Astrocyte (in vitro differentiated cells and primary cell): ENCODE data around the gene MVD. TPM values are rescaled to one million over a fixed set of nuclear protein-coding genes. Genes with fewer than 3 reads are reported as not detected.

Experiments used
- DNase-seq: peaks from one replicate; pipeline ENCODE4 v3.0.0-alpha.2; 2010; ENCODE audit warnings: low read depth
- FAIRE-seq: peaks from 2 replicates; lab custom pipeline; 2011; peaks lifted over from hg19 to GRCh38; lab: Jason Lieb, UNC
- H2AFZ ChIP-seq: 2 replicates; pipeline ENCODE4 v1.6.0; 2012; ENCODE audit warnings: low read depth, low read length, inconsistent platforms
- H3K27ac ChIP-seq: 2 replicates; pipeline ENCODE4 v1.5.1; 2011; ENCODE audit warnings: low read depth, low read length, inconsistent platforms
- H3K27me3 ChIP-seq: 2 replicates; pipeline ENCODE4 v1.6.0; 2011; ENCODE audit warnings: low read length, inconsistent platforms; ENCODE audit not compliant: insufficient read depth
- H3K36me3 ChIP-seq: 2 replicates; pipeline ENCODE4 v1.5.1; 2011; ENCODE audit warnings: low read length, inconsistent platforms; ENCODE audit not compliant: insufficient read depth
- H3K4me1 ChIP-seq: 2 replicates; pipeline ENCODE4 v1.5.1; 2011; ENCODE audit warnings: low read length, inconsistent platforms; ENCODE audit not compliant: insufficient read depth
- H3K4me2 ChIP-seq: 2 replicates; pipeline ENCODE4 v1.6.0; 2012; ENCODE audit warnings: low read length, inconsistent platforms
- H3K4me3 ChIP-seq: 2 replicates; pipeline ENCODE4 v1.5.1; 2011; ENCODE audit warnings: low read depth, mild to moderate bottlenecking, low read length, inconsistent platforms; ENCODE audit not compliant: insufficient read depth
- H3K79me2 ChIP-seq: 2 replicates; pipeline ENCODE4 v1.6.0; 2012; ENCODE audit warnings: mild to moderate bottlenecking, low read length, inconsistent platforms; ENCODE audit not compliant: insufficient read depth
- H3K9ac ChIP-seq: 2 replicates; pipeline ENCODE4 v1.6.0; 2012; ENCODE audit warnings: mild to moderate bottlenecking, low read length, inconsistent platforms
- H3K9me3 ChIP-seq: 2 replicates; pipeline ENCODE4 v1.5.1; 2012; ENCODE audit warnings: low read depth, mild to moderate bottlenecking, low read length, inconsistent platforms; ENCODE audit not compliant: insufficient read depth
- H4K20me1 ChIP-seq: 2 replicates; pipeline ENCODE4 v1.6.0; 2012; ENCODE audit warnings: low read length, inconsistent platforms; ENCODE audit not compliant: insufficient read depth
- H3K27ac Mint-ChIP-seq: one replicate; pipeline ENCODE4 v1.8.0; 2021; ENCODE audit warnings: mild to moderate bottlenecking, mixed read lengths; ENCODE audit not compliant: unreplicated experiment
- H3K27me3 Mint-ChIP-seq: one replicate; pipeline ENCODE4 v1.8.0; 2021; ENCODE audit warnings: low read depth, mixed read lengths; ENCODE audit not compliant: unreplicated experiment
- H3K36me3 Mint-ChIP-seq: one replicate; pipeline ENCODE4 v1.8.0; 2021; ENCODE audit warnings: low read depth, mixed read lengths; ENCODE audit not compliant: unreplicated experiment
- H3K4me1 Mint-ChIP-seq: one replicate; pipeline ENCODE4 v1.8.0; 2021; ENCODE audit warnings: low read depth, mixed read lengths; ENCODE audit not compliant: unreplicated experiment
- H3K4me3 Mint-ChIP-seq: one replicate; pipeline ENCODE4 v1.8.0; 2021; ENCODE audit warnings: mild to moderate bottlenecking, moderate library complexity, mixed read lengths; ENCODE audit not compliant: unreplicated experiment
- H3K9me3 Mint-ChIP-seq: one replicate; pipeline ENCODE4 v1.8.0; 2021; ENCODE audit warnings: mild to moderate bottlenecking, mixed read lengths; ENCODE audit not compliant: unreplicated experiment
- EZH2 ChIP-seq: IDR thresholded peaks from 2 replicates; pipeline ENCODE4 v1.6.1; 2012; ENCODE audit warnings: mild to moderate bottlenecking, low read length, inconsistent platforms; ENCODE audit not compliant: insufficient read depth
- total RNA-seq: library from RNA; stranded (reverse); gene quantifications from 2 replicates; pipeline ENCODE4 v1.2.1, GENCODE V29; 2021
- TF ChIP-seq, protein P1 (sequence below): IDR thresholded peaks from 2 replicates; pipeline ENCODE4 v1.5.1; 2011; ENCODE audit warnings: low read depth, mild to moderate bottlenecking, inconsistent platforms, low read length, moderate library complexity; ENCODE audit not compliant: insufficient read depth

Gene MVD
- total RNA-seq, 1 donor from 2014 or later, result 63.9 TPM

DNA sequence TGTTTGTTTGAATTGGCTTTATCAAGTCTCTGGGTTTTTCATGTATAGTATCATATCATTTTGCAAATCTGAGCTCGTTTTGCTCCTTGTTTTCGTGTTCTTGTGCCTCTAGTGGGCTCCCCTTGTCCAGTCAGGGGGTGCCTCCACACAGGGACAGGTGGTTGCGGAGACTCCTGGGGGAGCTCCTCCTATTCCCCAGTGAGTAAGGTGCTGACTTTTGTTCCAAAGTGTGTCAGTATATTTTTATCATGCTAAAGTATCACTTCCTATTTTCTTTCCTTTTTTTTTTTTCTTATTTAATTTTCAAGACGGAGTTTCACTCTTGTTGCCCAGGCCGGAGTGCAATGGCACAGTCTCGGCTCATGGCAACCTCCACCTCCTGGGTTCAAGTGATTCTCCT is 54.8 kb downstream of the MVD start:
- no peak overlapping the region for H3K4me2 ChIP-seq
- H3K4me3 Mint-ChIP-seq, result no peak overlapping the region

DNA sequence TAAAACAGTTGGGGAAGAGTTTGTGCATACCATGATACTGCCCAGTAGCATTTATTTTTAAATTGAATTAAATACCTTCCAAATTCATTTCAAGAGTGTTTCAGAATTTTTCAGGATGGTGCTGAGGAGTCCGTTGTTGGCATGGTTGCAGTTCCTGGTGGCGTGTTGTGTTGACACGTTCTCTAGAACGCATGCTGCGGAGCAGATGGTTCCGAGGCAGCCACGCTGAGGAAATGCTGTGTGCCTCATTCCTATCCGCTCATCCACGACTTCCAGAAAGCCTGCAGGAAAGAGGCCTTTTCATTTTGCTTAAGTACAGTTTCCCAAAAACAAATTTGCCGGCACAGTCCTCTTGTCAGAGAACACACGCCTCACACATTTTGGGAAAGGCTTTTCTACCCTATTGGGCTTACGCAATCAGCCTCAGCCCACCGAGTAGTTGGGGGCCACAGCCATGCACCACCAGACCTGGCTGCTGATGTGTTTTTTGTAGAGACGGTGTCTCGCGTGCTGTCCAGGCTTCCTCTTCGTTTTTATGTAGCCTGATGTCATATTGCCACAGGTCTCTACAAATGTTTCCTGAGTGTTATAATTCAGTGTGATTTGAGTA is 56.6 kb downstream of the MVD start:
- H4K20me1 ChIP-seq, result peaks cover 55% of the 10 kb centered on the region
- peaks cover 28% of the 10 kb centered on the region for H3K36me3 Mint-ChIP-seq

More for the DNA sequence above, 54.8 kb downstream of the MVD start:
- Mint-ChIP-seq H3K27ac (no peak overlapping the region), H3K4me1 (no peaks in the 10 kb centered on the region), H3K27me3 (peaks cover 3% of the 10 kb centered on the region), H3K9me3 (no peaks in the 10 kb centered on the region), H3K36me3 (peaks cover 19% of the 10 kb centered on the region)
- DNase-seq (no peak), FAIRE-seq (no peak)
- Histone ChIP-seq H3K27ac (no peak overlapping the region), H3K9me3 (no peaks in the 10 kb centered on the region), H3K79me2 (peaks cover 7% of the 10 kb centered on the region), H3K4me3 (no peak overlapping the region), H3K36me3 (peaks cover 11% of the 10 kb centered on the region), H3K9ac (no peak overlapping the region), H3K4me1 (no peaks in the 10 kb centered on the region), H2AFZ (no peak overlapping the region), H4K20me1 (peaks cover 53% of the 10 kb centered on the region), H3K27me3 (no peaks in the 10 kb centered on the region)
- TF ChIP-seq, protein P1, sequence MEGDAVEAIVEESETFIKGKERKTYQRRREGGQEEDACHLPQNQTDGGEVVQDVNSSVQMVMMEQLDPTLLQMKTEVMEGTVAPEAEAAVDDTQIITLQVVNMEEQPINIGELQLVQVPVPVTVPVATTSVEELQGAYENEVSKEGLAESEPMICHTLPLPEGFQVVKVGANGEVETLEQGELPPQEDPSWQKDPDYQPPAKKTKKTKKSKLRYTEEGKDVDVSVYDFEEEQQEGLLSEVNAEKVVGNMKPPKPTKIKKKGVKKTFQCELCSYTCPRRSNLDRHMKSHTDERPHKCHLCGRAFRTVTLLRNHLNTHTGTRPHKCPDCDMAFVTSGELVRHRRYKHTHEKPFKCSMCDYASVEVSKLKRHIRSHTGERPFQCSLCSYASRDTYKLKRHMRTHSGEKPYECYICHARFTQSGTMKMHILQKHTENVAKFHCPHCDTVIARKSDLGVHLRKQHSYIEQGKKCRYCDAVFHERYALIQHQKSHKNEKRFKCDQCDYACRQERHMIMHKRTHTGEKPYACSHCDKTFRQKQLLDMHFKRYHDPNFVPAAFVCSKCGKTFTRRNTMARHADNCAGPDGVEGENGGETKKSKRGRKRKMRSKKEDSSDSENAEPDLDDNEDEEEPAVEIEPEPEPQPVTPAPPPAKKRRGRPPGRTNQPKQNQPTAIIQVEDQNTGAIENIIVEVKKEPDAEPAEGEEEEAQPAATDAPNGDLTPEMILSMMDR, result no peak
- TF ChIP-seq EZH2, result no peak

More for the DNA sequence above, 56.6 kb downstream of the MVD start:
- peaks cover 21% of the 10 kb centered on the region for H3K36me3 ChIP-seq
- no peak overlapping the region for H3K4me2 ChIP-seq
- H3K27ac Mint-ChIP-seq, result no peak overlapping the region
- no peak for DNase-seq
- TF ChIP-seq EZH2, result no peak
- TF ChIP-seq, protein P1, result no peak
- H3K4me3 ChIP-seq, result no peak overlapping the region
- H3K27ac ChIP-seq, result no peak overlapping the region
- peaks cover 3% of the 10 kb centered on the region for H3K27me3 Mint-ChIP-seq
- no peak overlapping the region for H3K9ac ChIP-seq
- FAIRE-seq, result no peak
- no peaks in the 10 kb centered on the region for H3K4me1 Mint-ChIP-seq
- H3K27me3 ChIP-seq, result no peaks in the 10 kb centered on the region
- H2AFZ ChIP-seq, result no peak overlapping the region
- H3K4me3 Mint-ChIP-seq, result no peak overlapping the region
- no peaks in the 10 kb centered on the region for H3K9me3 Mint-ChIP-seq
- H3K9me3 ChIP-seq, result no peaks in the 10 kb centered on the region
- H3K79me2 ChIP-seq, result peaks cover 11% of the 10 kb centered on the region
- H3K4me1 ChIP-seq, result no peaks in the 10 kb centered on the region
